Skeletal muscle satellite cell (primary cell): ENCODE measurements around the gene OTUB1.
A peak's percentile ranks its signal among the peaks of the same experiment; 100 is the strongest.

Experiments
- H3K27me3 ChIP-seq: 2 replicates; pipeline ENCODE4 v1.7.0; 2013; ENCODE audit warnings: low read length; ENCODE audit not compliant: control insufficient read depth, insufficient read depth
- H3K36me3 ChIP-seq: 2 replicates; pipeline ENCODE4 v1.7.0; 2013; ENCODE audit warnings: mild to moderate bottlenecking, control low read depth, low read length; ENCODE audit not compliant: insufficient read depth
- H3K4me1 ChIP-seq: 2 replicates; pipeline ENCODE4 v1.7.0; 2013; ENCODE audit warnings: low read length; ENCODE audit not compliant: control insufficient read depth, insufficient read depth
- H3K4me2 ChIP-seq: 2 replicates; pipeline ENCODE4 v1.7.0; 2013; ENCODE audit warnings: mild to moderate bottlenecking, low read length
- H3K4me3 ChIP-seq: 2 replicates; pipeline ENCODE4 v1.7.0; 2013; ENCODE audit warnings: low read length
- H3K9ac ChIP-seq: 2 replicates; pipeline ENCODE4 v1.7.0; 2013; ENCODE audit warnings: mild to moderate bottlenecking, low read depth, low read length, moderate library complexity
- H3K9me3 ChIP-seq: replicated peaks from 2 replicates; pipeline ENCODE4 v1.7.0; 2013; ENCODE audit warnings: mild to moderate bottlenecking, control low read depth, low read length

Gene OTUB1

DNA sequence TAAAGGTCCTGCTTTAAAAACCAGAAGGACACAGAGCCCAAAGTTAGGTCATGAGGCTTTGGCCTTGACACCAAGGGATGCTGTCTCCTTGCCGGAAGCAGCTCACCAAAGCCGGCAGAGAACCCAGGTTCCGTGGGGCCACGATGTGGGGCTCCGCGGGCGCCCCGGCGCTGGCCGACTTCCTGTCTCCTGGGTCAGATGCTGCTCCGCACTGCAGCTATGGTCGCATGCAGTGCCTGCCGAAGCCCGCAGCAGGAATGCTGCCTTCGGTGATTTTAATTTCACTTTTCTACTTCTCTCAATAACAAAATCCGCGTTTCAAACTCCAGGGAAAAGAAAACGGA lies 454 bp upstream of the OTUB1 start:
- Histone ChIP-seq H3K36me3 (peaks cover 18% of the 10 kb centered on the region), H3K4me3 (peak overlapping the region; percentile 97), H3K4me2 (peak overlapping the region; percentile 93), H3K9ac (peak overlapping the region; percentile 98), H3K27me3 (no peaks in the 10 kb centered on the region), H3K9me3 (no peaks in the 10 kb centered on the region), H3K4me1 (peaks cover 26% of the 10 kb centered on the region)

DNA sequence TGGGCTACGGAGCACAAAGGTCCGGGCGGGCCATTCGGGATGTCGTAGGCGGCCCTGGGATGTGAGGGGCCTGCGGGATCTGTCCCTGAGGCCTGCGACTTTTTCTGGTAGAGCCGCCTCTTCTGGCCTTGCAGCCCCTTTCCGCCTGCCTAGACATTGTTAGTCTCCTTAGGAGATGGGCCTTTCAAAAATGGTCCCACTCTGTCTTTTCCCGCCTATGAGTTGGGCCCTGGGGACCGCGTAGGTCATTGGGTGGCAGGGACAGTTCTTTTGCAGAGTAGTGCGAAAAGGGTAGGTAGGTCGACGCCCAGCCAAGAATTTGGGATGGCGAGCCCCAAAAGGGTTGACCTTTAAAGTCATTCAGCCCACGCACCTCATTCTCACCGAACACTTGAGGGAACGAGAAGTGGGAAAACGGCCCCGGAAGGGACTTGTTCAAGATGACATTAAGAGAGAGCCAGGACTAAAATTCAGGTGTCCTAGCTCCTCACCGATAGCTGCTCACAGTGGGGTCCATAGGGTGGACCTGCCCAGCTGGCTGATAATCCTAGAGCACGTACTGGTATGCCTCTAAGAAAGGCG lies 785 bp downstream of the OTUB1 start:
- H3K4me3 ChIP-seq: peak overlapping the region; percentile 97
- H3K4me1 ChIP-seq: peaks cover 25% of the 10 kb centered on the region
- peak overlapping the region; percentile 93 for H3K4me2 ChIP-seq
- no peaks in the 10 kb centered on the region for H3K9me3 ChIP-seq
- H3K36me3 ChIP-seq: peaks cover 28% of the 10 kb centered on the region
- no peaks in the 10 kb centered on the region for H3K27me3 ChIP-seq
- H3K9ac ChIP-seq: peak overlapping the region; percentile 98

DNA sequence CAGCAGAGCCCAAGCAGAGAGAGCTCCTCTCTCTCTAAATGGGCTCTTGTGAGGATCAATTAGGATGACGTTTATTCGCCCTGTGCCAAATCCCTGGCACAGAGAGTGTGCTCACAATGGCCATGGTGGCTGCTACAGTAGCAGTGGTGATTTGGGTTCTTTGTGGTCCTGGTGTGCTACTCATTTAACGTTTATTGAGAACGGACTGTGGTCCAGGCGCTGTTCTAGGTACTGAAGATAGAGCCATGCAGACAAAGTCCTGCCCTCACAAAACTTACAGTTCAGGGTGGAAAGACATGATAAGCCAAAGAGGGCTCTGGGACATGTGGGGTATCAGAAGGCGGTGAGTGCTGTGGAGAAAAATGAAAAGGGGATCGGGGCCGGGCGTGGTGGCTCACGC lies 5.3 kb downstream of the OTUB1 start:
- no peak overlapping the region for H3K9ac ChIP-seq
- peaks cover 39% of the 10 kb centered on the region for H3K36me3 ChIP-seq
- H3K9me3 ChIP-seq: no peaks in the 10 kb centered on the region
- no peak overlapping the region for H3K4me2 ChIP-seq
- H3K4me3 ChIP-seq: no peak overlapping the region
- peaks cover 12% of the 10 kb centered on the region for H3K4me1 ChIP-seq
- H3K27me3 ChIP-seq: no peaks in the 10 kb centered on the region

DNA sequence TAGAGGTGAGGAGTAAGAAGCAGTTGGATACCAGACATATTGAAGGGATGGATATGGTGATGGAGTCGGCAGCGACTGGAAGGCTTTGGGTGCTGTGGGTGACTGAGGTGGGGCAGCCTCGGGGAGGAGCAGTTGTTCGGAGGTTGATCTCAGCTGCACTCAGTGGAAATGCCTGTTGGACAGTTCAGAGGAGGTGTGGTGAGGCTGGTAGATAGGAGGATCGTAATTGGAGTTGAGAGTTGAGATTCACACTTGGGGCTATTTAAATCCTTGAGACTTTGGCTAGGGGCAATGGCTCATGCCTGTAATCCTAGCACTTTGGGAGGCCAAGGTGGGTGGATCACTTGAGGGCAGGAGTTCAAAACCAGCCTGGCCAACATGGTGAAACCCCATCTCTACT lies 6.9 kb downstream of the OTUB1 start:
- Histone ChIP-seq H3K36me3 (peaks cover 53% of the 10 kb centered on the region), H3K4me3 (no peak overlapping the region), H3K27me3 (no peaks in the 10 kb centered on the region), H3K4me1 (no peaks in the 10 kb centered on the region), H3K9ac (no peak overlapping the region), H3K9me3 (no peaks in the 10 kb centered on the region), H3K4me2 (no peak overlapping the region)

GRCh38 chr11:63993993-63994392 lies 7.8 kb downstream of the OTUB1 start:
- H3K4me1 ChIP-seq: no peaks in the 10 kb centered on the region
- no peak overlapping the region for H3K9ac ChIP-seq
- no peak overlapping the region for H3K4me3 ChIP-seq
- H3K27me3 ChIP-seq: no peaks in the 10 kb centered on the region
- H3K9me3 ChIP-seq: no peaks in the 10 kb centered on the region
- no peak overlapping the region for H3K4me2 ChIP-seq
- H3K36me3 ChIP-seq: peaks cover 50% of the 10 kb centered on the region

- Histone ChIP-seq H3K36me3 (peaks cover 39% of the 10 kb centered on the region), H3K9me3 (no peaks in the 10 kb centered on the region), H3K4me2 (no peak overlapping the region), H3K4me1 (no peaks in the 10 kb centered on the region), H3K9ac (no peak overlapping the region), H3K4me3 (no peak overlapping the region), H3K27me3 (no peaks in the 10 kb centered on the region)
Observed at GRCh38 chr11:63996512-63996911, 10.3 kb downstream of the OTUB1 start.

DNA sequence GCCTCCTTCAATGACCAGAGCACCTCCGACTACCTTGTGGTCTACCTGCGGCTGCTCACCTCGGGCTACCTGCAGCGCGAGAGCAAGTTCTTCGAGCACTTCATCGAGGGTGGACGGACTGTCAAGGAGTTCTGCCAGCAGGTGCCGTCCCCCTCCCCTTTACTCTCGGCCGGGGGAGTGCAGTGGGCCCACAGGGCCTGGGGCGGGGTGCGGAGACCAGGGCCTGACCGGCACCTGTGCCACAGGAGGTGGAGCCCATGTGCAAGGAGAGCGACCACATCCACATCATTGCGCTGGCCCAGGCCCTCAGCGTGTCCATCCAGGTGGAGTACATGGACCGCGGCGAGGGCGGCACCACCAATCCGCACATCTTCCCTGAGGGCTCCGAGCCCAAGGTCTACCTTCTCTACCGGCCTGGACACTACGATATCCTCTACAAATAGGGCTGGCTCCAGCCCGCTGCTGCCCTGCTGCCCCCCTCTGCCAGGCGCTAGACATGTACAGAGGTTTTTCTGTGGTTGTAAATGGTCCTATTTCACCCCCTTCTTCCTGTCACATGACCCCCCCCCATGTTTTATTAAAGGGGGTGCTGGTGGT lies 11.0 kb downstream of the OTUB1 start:
- H3K4me2 ChIP-seq: no peak overlapping the region
- H3K9ac ChIP-seq: no peak overlapping the region
- peaks cover 4% of the 10 kb centered on the region for H3K4me1 ChIP-seq
- peaks cover 38% of the 10 kb centered on the region for H3K36me3 ChIP-seq
- H3K27me3 ChIP-seq: no peaks in the 10 kb centered on the region
- H3K4me3 ChIP-seq: no peak overlapping the region
- no peaks in the 10 kb centered on the region for H3K9me3 ChIP-seq

DNA sequence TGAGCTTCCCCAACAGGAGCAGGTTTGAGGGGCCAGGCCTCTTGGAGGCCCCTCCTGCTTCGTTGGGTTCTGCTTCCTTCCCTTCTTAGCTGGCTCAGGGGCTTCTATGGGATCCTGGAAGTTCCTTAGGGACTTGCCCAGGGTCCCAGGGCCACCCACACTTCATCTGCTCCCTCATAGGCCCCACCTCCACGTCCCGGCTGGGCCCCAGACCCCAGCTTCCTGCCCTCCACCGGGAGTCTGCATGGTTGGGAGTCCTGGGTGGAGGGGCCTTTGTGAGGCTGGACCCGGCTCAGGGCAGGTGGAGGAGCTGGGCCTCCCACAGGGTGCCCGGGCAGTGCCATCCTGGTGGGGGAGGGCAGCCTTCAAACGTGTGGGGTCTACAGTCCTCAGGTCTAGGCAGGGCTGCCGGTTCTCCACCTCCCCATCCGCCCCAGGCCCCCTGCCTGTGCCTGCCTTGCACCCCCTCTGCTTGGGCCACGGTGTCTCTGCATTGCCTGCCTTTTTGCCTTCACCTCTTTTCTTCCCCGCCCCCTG lies 11.6 kb downstream of the OTUB1 start:
- H3K4me3 ChIP-seq: no peak overlapping the region
- no peak overlapping the region for H3K9ac ChIP-seq
- H3K36me3 ChIP-seq: peaks cover 38% of the 10 kb centered on the region
- H3K4me1 ChIP-seq: peaks cover 4% of the 10 kb centered on the region
- no peaks in the 10 kb centered on the region for H3K27me3 ChIP-seq
- no peaks in the 10 kb centered on the region for H3K9me3 ChIP-seq
- no peak overlapping the region for H3K4me2 ChIP-seq

- H3K4me1 ChIP-seq: peaks cover 4% of the 10 kb centered on the region
- no peak overlapping the region for H3K4me3 ChIP-seq
- no peak overlapping the region for H3K4me2 ChIP-seq
- no peaks in the 10 kb centered on the region for H3K9me3 ChIP-seq
- H3K27me3 ChIP-seq: no peaks in the 10 kb centered on the region
- H3K9ac ChIP-seq: no peak overlapping the region
- peaks cover 38% of the 10 kb centered on the region for H3K36me3 ChIP-seq
Observed at GRCh38 chr11:63998558-63999348, 12.5 kb downstream of the OTUB1 start.

DNA sequence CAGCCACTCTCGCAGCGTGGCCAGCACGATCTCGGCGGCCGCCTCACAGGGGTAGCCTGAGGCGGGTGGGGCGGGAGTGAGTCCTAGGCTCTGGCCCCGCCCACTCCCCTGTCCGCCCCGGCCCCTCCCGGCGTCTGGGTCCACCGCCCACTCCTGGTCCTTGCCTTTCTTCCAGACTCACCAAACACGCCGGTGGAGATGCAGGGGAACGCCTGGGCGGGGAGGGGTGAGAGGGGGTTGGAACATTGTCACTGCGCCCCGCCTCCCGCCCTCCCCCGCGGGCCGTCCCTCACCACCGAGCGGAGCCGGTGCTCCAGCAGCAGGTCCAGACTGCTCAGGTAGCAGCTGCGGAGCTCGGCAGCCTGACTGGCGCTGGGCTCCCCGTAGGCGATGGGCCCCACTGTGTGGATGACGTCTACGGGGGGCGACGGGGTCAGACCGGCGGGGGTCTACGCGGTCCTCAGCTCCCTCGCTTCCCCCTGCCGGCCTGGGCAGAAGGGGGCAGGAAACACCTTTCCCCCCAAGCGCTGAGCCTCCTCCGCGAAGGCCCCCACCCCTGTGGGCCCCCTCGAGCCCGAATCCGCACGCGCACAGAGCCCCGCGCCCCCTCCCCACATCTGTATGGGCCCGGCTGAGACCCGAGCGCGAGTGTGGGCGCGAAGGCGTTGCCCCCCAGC lies 13.2 kb downstream of the OTUB1 start:
- Histone ChIP-seq H3K36me3 (peaks cover 37% of the 10 kb centered on the region), H3K4me2 (no peak overlapping the region), H3K9me3 (no peaks in the 10 kb centered on the region), H3K4me3 (no peak overlapping the region), H3K4me1 (peaks cover 4% of the 10 kb centered on the region), H3K27me3 (no peaks in the 10 kb centered on the region), H3K9ac (no peak overlapping the region)

DNA sequence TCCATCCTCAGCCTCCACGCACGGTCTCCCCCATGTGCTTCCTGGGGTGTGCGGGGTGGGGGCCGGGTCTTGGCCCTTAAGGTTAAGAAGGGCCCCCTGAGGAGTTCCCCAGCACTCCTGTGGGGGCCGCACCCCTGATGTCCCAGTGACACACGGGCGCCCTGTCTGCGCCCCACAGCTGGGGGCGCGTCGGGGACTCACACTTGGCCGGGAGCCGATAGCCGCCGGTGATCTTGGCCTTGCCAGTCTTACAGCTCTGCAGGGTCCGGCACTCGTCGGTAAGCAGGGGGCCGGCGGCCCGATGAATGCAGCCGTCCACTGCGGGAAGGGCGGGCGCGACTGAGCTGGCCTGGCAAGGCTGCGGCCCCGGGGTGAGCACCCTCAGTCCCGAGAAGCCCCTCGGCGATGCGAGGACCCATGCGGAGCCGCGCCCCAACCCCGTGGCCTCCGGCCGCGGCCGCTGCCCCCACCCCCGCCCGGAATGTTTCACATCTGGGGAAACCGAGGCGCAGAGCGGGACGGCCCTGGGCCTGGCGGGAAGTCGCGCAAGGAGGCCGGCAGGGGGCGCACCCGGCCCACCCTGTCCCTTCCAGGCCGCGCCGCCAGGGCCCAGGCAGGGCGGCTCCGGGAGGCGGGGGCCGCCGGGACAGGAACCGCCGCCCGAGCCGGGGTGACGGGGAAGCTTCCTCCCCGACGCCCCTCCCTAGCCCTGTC lies 13.9 kb downstream of the OTUB1 start:
- Histone ChIP-seq H3K9ac (no peak overlapping the region), H3K27me3 (no peaks in the 10 kb centered on the region), H3K4me3 (no peak overlapping the region), H3K36me3 (peaks cover 32% of the 10 kb centered on the region), H3K9me3 (no peaks in the 10 kb centered on the region), H3K4me1 (peaks cover 4% of the 10 kb centered on the region), H3K4me2 (no peak overlapping the region)
